ENCODE results near the gene NTNG1. TPM values are rescaled to one million over a fixed set of nuclear protein-coding genes. Genes with fewer than 3 reads are reported as not detected.

The NTNG1 gene
- total and polyA plus RNA-seq, 2 of the 4 experiments (the other 2 are of a cell fraction), result 1.2 to 2.3 TPM

DNA sequence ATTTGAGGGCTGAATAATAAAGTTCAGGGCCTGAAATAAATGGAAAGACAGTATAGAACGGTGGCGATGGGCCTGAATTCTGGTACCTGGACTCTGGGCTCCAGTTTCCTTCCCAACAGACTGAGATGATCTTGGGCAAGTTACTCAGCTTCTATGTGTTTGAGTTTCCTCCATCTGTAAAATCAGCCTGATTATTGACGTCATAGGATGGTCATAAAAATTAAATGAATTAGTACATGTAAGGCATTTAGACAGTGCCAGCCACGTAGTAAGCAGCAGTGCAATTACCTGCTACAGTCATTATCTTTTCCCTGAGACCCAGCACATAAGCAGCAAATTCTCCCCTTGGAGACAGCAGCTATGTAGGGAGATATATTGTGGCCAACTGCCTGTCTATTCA is 260.9 kb downstream of the NTNG1 start:
- H3K9ac ChIP-seq (ENCODE audit: low read depth, low read length), result no peak overlapping the region
- TF ChIP-seq CHD1 (IDR thresholded peaks at IDR 0.05; ENCODE audit: low read depth, low read length), result no peak
- TF ChIP-seq ELK1 (IDR thresholded peaks at IDR 0.05; ENCODE audit: borderline replicate concordance, low read depth, low read length), result no peak
- no peak for TF ChIP-seq NFE2L2 (IDR thresholded peaks at IDR 0.05; ENCODE audit: low read depth, low read length)
- no peak for TF ChIP-seq RCOR1 (IDR thresholded peaks at IDR 0.05; ENCODE audit: insufficient replicate concordance, low read length)
- H3K4me3 ChIP-seq (ENCODE audit: insufficient read depth, low read depth, low read length), result no peak overlapping the region
- no peaks in the 10 kb centered on the region for H3K9me1 ChIP-seq (ENCODE audit: insufficient read depth, low read length)
- no CpG with 5 or more reads among the region's 4 CpGs for WGBS, 2 experiments (ENCODE audit: extremely low coverage in 2 of 2, insufficient read length in 1 of 2)
- no peak overlapping the region for H4K5ac ChIP-seq (ENCODE audit: low read depth, low read length)
- no peak overlapping the region for H3K4ac ChIP-seq (ENCODE audit: low read depth, low read length)
- H3K14ac ChIP-seq (replicated peaks; ENCODE audit: low read depth, low read length), result no peak overlapping the region
- CTCF ChIA-PET, result no interaction called here
- intact Hi-C loops (cut with micrococcal nuclease) (no loop called here), dilution Hi-C loops (cut with HindIII; ENCODE audit: low sequenced_read_pairs, unreplicated experiment) (no loop called here), in situ Hi-C loops (cut with MboI; ENCODE audit: low sequenced_read_pairs) (no loop called here)
- H3K23ac ChIP-seq (ENCODE audit: low read depth, low read length), result no peak overlapping the region
- no peaks in the 10 kb centered on the region for H3K27me3 ChIP-seq (ENCODE audit: control insufficient read depth, insufficient read depth, low read length)
- BruUV-seq (replicated peaks), result no TSS peak
- H2BK120ac ChIP-seq (ENCODE audit: low read depth, low read length), result no peak overlapping the region
- H3K9me3 ChIP-seq (ENCODE audit: control insufficient read depth, insufficient read depth, low read length), result no peaks in the 10 kb centered on the region
- no peak overlapping the region for H3K56ac ChIP-seq (ENCODE audit: extremely low read depth, insufficient read depth, low read length)
- H3K4me1 ChIP-seq (ENCODE audit: control insufficient read depth, insufficient read depth, low read length), result no peaks in the 10 kb centered on the region
- no peak overlapping the region for H2AFZ ChIP-seq (replicated peaks; ENCODE audit: low read length, poor library complexity)
- ATAC-seq (ENCODE audit: low read depth) (no peak), DNase-seq (no peak)
- H3K27ac ChIP-seq (ENCODE audit: insufficient read depth, low read length), result no peak overlapping the region
- POLR2A ChIA-PET (ENCODE audit: unreplicated experiment), result no interaction called here
- no peak overlapping the region for H3K4me2 ChIP-seq (ENCODE audit: low read depth, low read length)
- no peak overlapping the region for H3K18ac ChIP-seq (ENCODE audit: low read depth, low read length)
- no peaks in the 10 kb centered on the region for H4K20me1 ChIP-seq (ENCODE audit: insufficient read depth, low read length)
- no peak overlapping the region for H4K91ac ChIP-seq (ENCODE audit: insufficient read depth, low read depth, low read length)
- no peaks in the 10 kb centered on the region for H3K36me3 ChIP-seq (ENCODE audit: control insufficient read depth, insufficient read depth, low read length)
- H4K8ac ChIP-seq (ENCODE audit: low read depth in 2 of 2, low read length in 2 of 2), result no peak overlapping the region
- H3K79me1 ChIP-seq (ENCODE audit: low read depth in 1 of 2, low read length in 2 of 2), result no peaks in the 10 kb centered on the region
- no peak overlapping the region for H2BK15ac ChIP-seq (ENCODE audit: low read depth, low read length)
- no peak overlapping the region for H2BK5ac ChIP-seq (ENCODE audit: low read depth, low read length, poor library complexity, severe bottlenecking)
- H2BK20ac ChIP-seq (ENCODE audit: low read depth, low read length), result no peak overlapping the region
- H2AK5ac ChIP-seq (ENCODE audit: low read depth, low read length), result no peak overlapping the region
- H2AK9ac ChIP-seq (replicated peaks; ENCODE audit: low read depth, low read length, poor library complexity), result no peak overlapping the region

All from IMR-90 (cell line).